HTERT RPE-1 (cell line): Measurements from ENCODE around the gene KCNQ5.
"Not testable (repeated sequence)": the region's sequence is repeated elsewhere in the genome, so short reads cannot be mapped to it uniquely, and the experiment has no call there.

Experiments
- in situ Hi-C: fragments of 300-500 bp; cut with MboI; formaldehyde crosslinking; loops from 4 replicates; pipeline ENCODE4 v1.14.3; 2020; ENCODE audit warnings: low sequenced_read_pairs

KCNQ5 gene

DNA sequence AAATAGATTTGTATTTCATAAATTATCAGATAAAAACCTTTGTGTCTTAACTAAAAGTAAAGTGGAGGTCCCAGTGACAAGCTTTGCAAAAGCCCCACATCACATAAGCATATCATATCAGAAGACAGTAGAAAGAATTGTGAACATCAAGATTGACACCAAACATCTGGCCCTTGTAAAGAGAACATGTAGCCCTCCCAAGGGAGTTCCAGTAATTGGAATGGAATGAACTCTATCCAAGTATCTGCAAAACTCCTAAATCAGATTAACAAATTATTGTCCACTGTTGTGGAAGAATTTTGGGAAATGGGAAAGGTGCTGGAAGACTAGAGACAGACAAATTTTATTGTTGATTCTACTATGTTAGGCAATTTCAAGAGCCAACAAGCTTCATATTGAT, 268.8 kb downstream of the KCNQ5 start:
- in situ Hi-C loops = no loop called here

DNA sequence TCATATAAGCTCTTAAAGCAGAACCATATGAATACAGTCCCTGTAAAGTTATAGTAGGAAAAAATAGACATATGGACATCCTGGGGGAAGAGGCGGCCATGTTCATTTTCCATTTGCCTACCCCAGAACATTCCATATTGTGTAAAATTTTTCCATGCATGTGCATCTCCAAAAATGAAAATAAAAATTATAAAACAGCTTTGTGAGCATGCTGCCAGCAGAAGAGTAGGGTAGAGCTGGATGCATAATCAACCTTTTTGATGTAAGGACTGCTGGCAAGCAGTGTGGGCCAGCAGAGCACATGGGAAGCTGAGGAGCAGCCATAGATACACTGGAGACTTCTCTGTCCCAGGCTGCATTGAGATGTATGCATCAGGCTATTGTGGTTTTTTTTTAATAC, 271.0 kb downstream of the KCNQ5 start:
- in situ Hi-C loops = no loop called here

DNA sequence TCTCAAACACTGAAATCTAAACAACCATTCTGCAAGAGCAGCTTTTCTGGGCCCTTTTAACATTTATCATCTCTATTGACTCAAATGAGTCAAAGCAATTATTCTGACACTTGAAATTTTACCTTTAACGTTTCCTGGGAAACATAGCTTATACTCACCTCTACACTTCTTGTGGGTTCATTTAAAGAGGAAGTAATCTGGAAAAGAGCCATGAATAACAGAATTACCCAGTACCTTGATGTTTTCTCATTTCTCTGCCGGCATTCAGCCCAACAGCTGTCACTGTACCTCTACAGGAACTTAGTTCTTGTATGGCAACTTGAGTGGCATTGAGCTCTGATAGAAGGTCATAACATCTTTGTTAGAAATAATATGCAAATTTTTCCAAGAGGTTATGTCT, 272.2 kb downstream of the KCNQ5 start:
- in situ Hi-C loops = no loop called here

DNA sequence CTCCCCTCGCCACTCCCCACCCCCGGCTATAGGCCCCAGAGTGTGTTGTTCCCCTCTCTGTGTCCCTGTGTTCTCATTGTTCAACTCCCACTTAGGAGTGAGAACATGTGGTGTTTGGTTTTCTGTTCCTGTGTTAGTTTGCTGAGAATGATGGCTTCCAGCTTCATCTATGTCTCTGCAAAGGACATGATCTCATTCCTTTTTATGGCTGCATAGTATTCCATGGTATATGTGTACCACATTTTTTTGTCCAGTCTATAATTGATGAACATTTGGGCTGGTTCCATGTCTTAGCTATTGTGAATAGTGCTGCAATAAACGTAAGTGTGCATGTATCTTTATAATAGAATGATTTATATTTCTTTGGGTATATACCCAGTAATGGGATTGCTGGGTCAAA, 276.4 kb downstream of the KCNQ5 start:
- in situ Hi-C loops = not testable (repeated sequence)

DNA sequence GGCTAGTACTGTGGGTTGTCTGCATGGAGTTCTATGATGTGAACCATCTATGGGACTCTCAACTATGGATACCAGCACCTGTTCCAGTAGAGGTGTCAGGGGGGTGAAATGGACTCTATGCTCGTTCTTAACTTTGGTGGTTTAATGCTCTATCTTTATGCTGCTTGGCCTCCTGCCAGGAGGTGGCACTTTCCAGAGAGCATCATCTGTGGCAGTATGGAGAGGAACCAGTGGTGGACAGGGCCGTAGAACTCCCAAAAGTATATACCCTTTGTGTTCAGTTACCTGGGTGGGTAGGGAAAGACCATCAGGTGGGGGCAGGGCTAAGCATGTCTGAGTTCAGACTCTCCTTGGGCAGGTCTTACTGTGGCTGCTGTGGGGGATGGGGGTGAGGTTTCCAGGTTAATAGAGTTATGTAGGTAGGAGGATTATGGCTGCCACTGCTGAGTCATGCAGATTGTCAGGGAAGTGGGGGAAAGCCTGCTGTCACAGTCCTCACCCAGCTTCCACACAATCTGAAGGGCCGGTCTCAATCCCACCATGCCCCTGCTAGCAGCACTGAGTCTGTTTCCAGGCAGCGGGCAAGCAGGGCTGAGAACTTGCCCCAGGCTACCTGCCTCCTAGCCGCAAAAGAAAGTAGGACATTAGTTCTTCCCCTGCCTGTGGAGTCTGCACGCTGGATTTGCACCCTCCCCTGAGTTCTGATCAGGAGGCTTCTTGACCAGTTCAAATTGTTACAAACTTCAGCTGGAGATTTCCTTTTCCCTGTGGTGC, 284.0 kb downstream of the KCNQ5 start:
- in situ Hi-C loops = no loop called here

DNA sequence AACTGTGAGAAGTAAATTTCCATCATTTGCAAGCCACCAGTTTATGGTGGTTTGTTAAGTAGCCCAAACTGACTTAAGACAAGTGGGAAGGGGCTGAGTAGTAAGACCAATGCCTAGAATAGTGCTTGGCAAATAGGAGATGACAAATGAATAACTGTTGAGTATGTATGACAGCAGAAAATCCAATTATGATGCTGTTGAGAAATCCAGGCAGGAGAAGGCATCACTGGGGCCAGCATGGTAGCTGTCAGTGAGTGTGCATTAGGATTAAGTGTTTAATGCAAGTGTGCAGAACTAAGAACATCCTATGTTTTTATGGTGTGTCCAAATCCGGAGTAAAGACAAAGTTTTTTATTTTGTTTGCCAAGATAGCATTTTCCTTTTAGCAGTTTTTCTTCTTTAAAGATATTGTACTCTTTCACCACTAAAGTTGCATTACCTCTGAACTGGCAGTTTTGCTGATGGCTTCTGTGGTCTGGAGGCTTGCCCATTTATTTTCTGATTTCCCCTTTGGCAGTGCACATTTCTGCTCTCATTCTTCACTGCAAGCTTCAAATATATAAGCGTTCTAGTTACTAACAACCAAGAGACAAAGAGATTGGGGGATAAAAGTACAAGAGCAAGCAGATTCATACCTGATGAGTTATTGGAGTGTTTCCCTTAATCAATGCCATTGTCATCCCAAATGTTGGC, 289.7 kb downstream of the KCNQ5 start:
- in situ Hi-C loops = no loop called here

DNA sequence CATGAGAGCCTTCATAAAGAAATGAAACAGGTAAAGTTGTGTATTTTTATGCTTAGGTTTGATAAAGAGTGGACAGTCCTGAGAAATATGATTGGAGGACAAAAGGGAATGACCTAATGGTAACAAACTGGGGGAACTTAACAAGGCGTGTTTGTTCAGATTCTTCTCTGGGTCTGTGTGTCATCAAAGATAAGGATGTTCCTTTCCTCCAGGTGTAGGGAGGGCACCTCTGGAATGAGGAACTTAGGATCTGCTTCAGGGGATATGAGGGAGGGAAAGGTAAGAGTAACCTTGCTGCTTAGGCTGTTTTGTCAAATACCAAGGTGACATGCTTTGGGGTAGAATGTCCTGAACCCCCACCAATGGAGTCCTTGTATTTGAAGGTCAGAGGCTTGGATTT, 291.9 kb downstream of the KCNQ5 start:
- in situ Hi-C loops = no loop called here

DNA sequence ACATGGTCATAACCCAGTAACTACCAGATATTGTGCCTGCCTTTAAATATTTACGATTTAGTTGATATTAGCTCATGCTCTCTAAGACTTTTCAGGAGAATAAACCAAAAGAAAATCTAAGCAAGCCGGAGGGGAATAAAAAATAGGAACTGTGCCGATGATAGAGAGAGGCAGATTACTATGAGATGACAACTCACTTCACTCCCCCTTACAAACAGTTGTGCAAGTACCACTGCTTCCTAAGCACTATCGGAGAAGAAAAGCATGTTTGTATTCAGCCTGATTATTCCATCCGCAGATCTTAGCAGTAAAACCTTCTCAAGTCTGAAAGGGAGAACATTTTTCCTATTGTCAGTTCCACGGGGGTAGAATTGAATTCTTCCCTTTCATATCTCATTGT, 294.4 kb downstream of the KCNQ5 start:
- in situ Hi-C loops = no loop called here

DNA sequence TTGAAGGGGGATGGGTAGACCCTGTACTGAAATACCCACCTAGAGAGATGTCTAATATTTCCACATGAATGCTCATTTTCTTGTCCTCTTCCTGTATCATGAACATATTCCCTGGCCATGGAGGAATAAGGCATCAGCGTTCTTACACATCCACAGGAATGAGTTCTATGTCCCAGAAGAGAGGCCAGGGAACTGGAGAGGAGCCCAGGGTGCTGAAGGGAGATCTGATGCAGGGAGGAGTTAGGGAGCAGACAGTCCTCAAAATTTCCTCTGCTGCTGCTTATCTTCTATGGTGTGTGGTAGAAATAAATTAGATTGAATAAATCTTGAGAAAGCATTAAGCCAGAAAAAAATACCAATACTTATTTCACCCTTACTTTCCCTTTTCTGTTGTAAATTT, 295.0 kb downstream of the KCNQ5 start:
- in situ Hi-C loops = no loop called here

DNA sequence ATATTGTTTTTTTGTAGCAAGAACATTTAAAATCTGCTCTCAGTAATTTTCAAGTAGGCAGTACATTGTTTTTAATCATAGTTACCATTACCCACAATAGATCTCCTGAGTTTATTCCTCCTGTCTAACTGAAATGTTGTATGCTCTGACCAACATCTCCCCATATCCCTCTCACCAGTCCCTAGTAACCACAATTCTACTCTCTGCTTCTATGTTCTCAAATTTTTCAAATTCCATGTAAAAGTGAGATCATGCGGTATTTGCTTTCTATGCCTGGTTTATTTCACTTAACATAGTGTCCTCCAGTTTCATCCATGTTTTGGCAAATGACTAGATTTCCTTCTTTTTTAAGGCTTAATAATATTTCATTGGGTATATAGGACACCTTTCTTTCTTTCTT, 300.5 kb downstream of the KCNQ5 start:
- in situ Hi-C loops = no loop called here

DNA sequence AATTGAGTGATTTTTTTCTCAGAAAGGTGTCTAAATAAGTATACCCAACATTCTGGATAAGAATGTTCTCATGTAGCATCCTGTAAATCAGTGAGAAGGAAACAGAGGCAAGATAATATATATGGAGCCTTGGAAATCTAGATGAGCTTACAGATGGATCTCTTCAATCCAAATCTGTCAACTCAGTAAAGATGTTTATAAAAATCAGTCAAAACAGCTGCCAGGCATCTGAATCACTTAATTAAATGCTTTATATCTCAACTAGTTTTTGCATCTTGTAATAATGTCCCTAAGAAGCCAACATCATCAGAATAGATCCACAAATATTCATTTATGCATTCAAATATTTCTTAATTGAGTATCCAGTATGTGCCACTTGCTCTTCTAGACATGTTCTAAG, 303.3 kb downstream of the KCNQ5 start:
- in situ Hi-C loops = no loop called here

DNA sequence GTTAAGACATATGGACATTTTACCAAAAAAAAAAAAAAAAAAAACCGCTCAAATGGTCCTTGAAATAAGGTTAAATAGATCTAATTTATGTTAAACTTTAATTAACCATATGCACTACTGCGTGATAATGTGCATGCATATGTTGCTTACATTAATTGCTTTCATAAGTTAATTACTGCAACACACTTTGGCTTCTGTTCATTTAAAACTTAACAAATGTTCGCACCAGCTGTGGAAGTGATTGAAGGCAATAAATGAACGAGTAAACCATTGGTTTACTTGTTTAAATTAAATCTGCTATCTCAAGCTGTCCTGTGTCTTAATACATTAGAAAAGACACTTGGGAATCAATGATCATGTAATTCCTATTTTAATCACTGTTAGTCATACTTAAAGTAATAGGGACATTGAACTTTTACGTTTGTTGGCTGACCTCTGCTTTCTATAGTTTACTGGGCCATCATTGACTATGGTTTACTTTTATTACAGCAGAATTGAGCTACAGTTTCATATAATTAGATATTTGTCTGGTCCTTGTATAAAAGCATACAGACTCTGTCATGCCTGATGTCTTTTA, 308.8 kb downstream of the KCNQ5 start:
- in situ Hi-C loops = no loop called here

DNA sequence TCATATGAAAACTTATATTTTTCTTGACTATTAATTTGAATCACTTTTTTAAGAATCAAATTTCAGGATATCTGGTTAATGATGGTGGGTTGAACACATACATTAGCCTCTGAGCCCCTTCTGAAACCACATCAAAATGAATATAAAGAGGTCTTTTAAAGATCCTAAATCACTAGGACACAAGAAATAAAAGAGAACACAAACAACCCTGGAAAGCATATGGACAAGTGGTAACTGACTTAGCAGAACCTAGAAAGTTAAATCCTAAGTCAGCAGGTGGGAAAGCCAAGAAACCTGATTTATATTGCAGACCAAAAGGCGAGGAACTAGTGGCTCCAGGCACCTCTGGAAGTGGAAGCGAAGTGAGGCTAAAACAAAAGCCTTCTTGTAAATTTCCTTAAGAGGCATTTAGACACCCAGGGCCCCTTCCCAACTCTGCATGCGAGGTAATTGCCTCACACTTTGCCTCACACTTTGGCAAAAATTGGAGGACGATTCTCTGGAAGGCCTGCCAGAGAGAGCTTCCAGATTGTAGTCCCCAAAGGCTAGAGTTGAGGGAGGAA, 309.5 kb downstream of the KCNQ5 start:
- in situ Hi-C loops = no loop called here

DNA sequence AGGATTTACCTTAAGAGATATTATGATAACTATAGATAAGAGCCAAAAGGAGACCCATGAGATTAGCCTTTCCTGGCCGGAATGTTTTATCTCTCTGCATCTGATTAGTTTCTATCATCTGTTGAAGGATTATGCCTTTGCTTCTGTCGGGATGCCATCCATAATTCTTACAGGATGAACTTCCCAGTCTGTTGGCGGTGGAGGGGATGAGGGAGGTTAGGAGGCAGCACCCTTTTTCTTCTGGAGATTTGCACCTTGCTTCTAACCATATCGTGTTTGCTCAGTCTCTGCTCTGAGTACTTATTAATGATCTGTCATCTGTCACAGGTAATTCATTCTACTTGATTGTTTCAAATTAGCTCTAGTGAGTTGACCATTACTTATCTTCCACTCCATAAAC, 311.4 kb downstream of the KCNQ5 start:
- in situ Hi-C loops = no loop called here

DNA sequence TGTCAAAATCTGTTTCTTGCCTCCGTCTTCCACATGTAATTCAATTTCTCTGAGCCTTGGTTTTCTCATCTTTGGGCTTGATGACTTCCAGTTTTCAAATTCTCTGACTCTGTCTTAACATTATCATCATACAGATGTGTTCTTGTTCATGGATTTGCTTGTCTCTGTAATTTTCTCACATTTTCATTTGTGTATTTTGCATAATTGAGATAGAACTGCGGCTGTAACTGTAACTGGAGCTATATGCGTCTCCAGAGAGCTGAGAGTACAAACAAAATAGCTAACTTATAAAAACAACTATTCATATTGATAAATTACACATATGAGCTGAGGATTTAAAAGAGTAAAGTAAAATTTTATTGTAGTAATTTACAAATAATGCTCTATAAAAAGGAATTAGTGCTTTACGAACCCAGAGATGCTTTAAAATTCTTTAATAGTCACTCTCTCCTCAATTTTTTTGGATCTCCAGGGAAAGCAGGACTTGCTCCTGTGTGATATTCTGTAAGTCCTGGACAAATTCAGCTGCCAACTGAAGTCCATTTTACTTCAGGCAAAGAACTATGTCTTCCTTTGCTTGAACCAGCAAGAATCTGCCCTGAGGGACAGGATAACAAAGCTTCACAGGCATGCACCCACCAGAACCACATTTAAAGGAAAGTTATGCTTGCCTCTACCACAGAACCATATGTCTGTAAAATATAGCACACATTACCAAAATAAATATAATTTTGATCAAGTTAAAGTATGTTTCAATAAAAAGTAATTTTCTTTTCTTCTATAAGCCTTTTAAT, 315.1 kb downstream of the KCNQ5 start:
- in situ Hi-C loops = no loop called here

DNA sequence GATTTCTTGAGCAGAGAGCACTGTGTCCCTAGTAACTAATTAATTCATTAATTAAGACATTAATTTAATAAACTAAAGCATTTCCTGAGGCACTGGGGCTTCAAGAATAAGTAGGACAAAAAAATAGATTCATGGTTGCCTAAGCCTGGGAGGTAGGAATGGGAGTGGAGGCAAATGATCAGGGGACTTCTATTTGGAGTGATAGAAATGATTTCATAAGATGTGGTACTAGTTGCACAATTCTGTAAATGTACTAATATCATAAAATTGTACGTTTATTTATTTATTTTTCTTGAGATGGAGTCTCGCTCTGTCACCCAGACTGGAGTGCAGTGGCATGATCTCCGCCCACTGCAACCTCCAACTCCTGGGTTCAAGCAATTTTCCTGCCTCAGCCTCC, 316.2 kb downstream of the KCNQ5 start:
- in situ Hi-C loops = no loop called here

DNA sequence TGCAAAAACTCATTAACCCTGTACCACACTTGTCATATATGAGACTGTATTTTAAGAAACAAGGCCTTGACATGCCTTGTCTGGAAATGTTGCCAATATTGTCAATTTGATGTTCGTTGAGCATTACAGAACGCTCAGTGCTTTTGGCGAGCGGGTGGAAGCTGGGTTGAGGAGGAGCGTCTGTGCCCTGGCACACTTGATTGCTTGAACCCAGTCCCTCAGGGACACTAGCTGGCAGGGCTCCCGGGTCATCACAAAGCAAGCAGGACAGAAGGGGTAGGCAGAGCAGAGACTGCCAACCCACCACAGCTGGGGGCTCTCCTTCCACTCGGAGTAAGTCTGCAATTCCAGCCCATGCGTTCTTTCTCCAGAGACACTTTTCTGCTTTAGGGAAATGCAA, 317.1 kb downstream of the KCNQ5 start:
- in situ Hi-C loops = no loop called here

DNA sequence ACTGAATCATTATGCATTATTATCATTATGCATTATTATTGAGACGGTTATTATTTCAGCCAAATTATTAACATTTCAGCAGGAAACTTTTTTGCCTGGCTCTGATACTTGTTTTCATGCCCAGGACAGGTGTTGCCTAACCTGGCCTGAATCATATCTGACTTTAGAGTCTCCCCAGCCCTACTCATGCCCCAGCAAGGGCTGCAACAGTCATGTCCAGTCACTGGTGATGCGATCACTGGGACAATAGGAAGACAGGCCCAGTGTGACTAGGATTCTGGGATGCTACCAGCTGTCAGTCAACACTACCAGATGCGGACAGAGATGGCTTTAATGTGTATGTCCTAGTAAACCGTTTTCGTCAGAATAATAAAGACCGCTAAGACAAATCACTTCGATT, 318.4 kb downstream of the KCNQ5 start:
- in situ Hi-C loops = no loop called here

DNA sequence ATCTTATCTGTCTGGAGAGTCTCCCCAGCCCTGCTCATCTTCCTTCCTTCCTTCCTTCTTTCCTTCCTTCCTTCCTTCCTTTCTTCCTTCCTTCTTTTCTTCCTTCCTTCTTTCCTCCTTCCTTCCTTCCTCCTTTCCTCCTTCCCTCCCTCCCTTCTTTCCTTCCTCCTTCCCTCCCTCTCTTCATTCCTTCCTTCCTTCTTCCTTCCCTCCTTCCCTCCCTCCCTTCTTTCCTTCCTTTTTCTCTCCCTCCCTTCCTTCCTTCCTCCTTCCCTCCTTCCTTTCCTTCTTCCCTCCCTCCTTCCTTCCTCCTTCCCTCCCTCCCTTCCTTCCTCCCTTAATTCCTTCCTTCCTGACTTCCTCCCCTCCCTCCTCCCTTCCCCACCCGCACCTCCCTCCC, 319.4 kb downstream of the KCNQ5 start:
- in situ Hi-C loops = no loop called here

DNA sequence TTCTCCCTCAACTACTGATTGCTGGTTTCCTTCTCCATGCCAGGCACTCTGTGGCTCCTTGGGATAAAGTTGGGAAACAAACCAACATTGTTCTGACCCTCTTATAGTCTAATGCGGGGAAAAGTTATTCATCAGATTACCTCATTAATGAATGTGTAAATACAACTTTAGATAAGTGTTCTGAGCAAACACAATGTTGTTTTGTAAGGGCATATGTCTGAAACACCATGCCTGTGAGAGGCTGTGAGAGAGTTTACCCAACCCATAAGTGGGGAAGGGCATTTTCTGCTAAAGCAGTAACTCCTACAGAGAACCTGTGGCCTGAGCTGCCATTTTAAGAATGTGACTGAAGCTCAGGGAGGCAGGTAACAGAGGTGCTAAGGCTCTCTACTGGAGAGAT, 319.9 kb downstream of the KCNQ5 start:
- in situ Hi-C loops = no loop called here

DNA sequence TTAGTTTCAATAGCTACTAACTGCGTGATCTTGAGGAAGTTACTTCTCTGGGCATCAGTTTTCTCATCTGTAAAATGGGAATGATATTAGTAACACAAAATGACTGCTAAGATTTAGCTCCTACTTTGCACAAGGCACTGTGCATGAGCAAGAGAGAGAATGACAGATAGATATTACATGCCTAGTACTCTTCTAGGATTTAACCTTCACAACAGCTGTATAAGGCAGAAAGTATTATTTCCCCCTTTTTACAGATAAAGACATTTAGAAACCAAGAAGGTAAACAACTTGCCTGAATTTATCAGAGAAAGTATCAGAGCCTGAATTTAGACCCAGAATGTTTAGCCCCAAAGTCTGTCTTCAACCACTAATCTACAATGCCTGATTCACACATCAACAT, 321.8 kb downstream of the KCNQ5 start:
- in situ Hi-C loops = no loop called here
